KBM-7 (cell line): ENCODE measurements around the gene CHST13.
A peak's percentile ranks its signal among the peaks of the same experiment; 100 is the strongest.

Experiments
- DNase-seq: peaks from one replicate; pipeline ENCODE4 v3.0.0-alpha.2; 2015
- in situ Hi-C: fragments of 300-500 bp; cut with MboI; formaldehyde crosslinking; loops from 2 replicates; pipeline ENCODE4 v1.14.3; 2020; ENCODE audit warnings: low sequenced_read_pairs, low pct_unique_long_range_greater_than_20kb, mixed read lengths

Gene CHST13

DNA sequence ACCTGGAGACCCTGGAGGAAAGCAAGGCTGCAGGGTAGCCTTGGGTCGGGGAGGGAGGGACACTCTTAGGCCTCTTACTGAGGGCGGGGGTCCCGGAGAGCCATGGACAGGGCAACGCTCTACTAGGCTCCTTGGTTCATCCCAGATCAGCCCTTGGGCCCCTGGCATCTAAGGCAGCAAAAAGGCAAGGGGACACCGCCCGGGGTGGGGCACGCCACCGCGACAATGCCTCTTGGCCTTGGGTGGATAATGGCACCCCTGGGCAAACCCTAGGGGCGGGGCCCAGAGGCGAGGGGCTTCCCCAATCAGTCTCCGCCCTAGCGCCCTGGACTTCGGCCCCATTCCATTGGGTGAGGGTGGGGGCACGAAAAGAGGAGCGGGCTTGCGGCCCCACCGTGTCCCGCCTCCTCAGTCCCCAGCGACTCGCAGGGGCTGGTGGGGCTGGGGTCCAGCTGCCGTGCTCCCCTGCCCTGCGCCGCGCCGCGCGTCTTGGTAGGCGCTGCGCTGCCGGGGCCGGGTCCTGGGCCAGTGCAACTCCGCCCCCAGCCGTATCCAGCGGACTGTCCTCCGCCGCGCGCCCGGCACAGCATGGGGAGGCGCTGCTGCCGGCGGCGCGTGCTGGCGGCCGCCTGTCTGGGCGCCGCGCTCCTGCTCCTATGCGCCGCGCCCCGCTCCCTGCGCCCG lies at the start of gene CHST13:
TSS of gene CHST13 (plus strand) at position 411 of the 684 bp plus-strand sequence. CDS start at position 589, 178 bp downstream.
- peak; percentile 66 for DNase-seq
- in situ Hi-C loops = no loop called here

- in situ Hi-C loops = no loop called here
- DNase-seq = peak; percentile 51
These were observed 49.2 kb upstream of the CHST13 start for GRCh38 chr3:126474498-126475412.

GRCh38 chr3:126475413-126476114 lies 48.4 kb upstream of the CHST13 start, which contains the start of gene ZXDC:
TSS of gene ZXDC (minus strand) at chr3:126475891. CDS start at chr3:126475865, 26 bp downstream.
- in situ Hi-C loops = no loop called here
- peak; percentile 87 for DNase-seq

DNA sequence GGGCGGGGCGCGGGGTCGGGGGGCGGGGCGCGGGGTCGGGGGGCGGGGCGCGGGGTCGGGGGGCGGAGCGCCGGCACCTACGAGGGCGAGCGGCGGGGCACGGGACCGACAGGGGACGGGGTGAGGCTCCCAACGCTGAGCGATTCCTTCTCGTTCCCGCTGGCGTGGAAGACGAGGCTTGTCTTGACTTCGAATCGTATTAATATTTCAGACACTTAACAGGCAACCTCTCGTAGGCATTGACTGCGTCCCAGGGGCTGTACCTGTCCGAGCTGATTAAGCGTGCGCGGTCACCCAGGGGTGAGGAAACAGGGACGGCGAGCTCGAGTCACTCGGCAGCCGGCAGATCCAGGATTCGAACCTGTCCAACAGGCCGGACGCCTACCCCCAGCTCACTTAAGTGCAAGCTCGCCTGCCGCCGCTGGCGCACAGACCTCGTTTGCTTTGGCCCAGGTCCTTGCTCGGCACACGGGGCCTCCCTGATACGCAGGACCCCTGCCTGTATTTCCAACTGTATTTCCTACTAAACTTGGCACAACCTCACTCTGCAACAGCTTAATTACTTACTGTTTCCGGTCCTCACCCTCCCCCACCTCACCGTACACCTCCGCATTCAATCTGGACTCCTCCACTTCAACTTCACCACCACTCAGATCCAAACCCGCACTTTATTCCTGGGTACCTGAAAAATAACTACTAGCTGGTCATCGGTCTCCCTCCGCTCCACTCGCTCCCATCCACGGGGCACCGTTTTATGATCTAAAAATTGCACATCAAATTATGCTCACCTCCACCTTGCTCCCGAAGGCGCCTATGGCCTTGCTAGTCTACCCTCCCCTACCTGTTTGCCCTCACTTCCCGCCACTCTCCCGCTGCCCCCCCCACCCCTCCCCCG lies 47.5 kb upstream of the CHST13 start:
- DNase-seq = peak; percentile 68
- in situ Hi-C loops = no loop called here

GRCh38 chr3:126477061-126477380 lies 46.9 kb upstream of the CHST13 start:
- DNase-seq = no peak
- in situ Hi-C loops = no loop called here

DNA sequence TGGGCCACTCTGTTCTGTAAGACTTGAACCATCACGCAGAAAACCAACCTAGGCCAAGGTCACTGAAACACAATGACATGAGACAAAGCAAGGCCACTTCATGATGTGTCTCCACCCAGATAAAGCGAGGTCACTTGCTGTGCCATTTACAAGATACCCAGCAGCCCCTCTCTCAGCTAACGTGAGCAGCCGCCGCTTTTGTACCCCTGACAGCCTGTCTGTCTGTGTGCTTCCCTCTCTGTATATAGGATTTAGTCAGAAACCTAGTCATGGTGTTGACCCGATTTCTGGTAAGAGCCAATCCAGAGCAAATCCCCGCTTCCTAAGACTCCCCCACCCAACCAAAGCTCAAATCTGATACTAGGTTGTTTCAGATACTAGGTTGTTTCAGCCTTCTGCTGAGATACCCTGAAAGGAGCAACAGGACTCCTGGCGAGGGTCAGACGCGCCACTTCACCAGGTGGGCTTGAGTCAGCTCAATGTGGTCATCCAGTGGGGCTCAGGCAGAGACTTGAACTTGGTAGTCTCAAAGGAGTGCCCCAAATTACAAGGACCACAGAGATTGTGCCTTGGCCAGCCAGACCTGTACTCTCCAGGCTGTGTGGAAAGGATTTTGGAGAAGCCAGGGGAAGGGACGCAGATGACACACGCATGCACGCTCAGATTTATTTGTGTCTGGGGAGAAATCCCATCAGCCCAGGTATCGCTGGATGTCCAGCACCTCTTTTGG lies 45.2 kb upstream of the CHST13 start:
- no peak for DNase-seq
- in situ Hi-C loops = no loop called here

GRCh38 chr3:126479642-126480041 lies 44.3 kb upstream of the CHST13 start:
- DNase-seq = no peak
- in situ Hi-C loops = no loop called here

GRCh38 chr3:126480206-126480605 lies 43.7 kb upstream of the CHST13 start:
- no peak for DNase-seq
- in situ Hi-C loops = no loop called here

- in situ Hi-C loops = no loop called here
- DNase-seq = no peak
These were observed 43.1 kb upstream of the CHST13 start for GRCh38 chr3:126480861-126481260.

DNA sequence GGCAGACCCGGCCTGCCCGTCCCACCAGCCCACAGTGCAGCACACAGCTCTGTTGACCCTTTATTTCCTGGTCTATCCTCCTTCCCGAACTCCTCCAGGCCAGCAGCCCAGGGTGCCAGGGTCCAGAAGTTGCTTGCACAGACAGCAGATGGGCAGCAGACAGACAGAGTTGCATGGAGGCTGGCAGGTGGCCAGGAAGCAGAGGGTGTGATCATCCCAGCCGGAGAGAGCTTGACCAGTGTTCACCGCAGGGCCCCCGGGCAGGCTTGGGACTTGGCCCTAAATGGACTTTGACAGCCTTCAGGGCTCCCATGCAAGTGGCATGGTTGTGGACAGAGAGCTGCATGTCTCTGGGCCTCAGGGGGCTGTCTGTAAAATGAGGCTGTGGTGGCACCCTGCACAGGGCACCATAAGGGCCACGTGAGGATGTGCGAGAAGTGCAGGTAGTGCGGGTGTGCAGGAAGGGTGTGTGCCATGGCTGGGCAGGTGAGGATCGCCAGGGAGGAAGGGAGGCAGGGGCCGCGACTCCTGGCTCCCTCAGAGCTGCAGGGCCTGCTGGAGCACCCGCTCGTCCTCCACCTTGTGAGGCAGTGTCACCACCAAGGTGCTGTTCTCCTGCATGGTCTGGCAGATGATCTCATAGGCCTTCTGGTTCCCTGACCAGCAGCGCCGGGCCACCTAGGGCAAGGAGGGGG lies 42.0 kb upstream of the CHST13 start:
- DNase-seq = no peak
- in situ Hi-C loops = no loop called here

DNA sequence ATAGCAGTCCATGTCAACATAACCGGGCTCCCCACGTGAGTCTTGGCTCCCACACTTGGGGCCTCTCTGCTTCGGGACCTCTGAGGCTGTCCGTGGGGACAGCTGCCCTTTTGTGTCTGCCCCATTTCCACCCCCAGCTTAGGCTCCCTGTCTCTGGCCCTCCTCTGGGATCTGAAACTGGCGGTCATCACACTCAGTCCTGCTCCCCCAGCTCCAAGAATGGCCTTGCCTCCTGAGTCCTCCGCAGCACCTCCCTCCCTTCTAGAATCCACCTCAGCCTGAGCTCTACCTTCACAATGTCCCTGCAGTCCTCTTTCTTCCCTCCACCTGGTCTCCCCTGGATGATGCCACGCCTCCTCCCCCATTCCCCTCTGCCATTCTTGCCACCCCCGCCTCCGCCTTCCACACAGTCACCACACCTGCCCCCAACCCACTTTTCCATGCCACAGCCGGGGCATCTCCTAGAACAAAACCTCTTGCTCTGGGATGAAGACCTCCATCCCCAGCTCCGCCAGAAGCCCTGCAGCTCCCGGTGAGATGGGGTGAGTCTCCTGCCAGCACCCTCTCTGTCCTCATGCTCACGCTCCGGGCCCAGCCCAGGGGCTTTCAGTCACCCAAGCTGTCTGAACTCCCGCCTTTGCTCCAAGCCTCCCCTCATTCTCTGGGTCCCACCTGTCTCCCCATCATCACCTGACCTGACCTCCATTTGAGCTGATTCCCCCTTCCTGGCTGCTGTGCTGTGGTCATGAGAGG lies 41.3 kb upstream of the CHST13 start:
- no peak for DNase-seq
- in situ Hi-C loops = no loop called here

DNA sequence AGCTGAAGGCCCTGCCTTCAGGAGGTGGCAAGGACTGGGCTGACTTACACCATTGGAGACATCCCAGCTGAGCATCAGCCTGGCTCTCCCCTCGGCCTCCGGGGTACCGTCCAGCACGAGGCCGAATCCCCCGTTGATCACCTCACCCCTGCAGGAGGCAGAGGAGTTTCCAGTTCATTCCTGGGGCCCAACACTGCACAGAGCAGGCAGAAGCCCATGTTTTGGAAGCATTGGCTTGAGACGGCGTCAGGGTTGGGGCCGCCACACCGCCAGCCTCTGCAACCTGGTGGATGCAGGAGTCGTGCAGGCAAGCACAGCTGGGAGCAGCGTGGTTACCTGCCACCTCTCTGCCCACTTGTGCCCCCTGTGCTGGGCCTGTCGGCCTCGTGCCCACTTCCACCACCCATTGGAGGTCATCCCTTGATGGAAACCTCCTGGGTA lies 40.6 kb upstream of the CHST13 start:
- in situ Hi-C loops = no loop called here
- DNase-seq = no peak

DNA sequence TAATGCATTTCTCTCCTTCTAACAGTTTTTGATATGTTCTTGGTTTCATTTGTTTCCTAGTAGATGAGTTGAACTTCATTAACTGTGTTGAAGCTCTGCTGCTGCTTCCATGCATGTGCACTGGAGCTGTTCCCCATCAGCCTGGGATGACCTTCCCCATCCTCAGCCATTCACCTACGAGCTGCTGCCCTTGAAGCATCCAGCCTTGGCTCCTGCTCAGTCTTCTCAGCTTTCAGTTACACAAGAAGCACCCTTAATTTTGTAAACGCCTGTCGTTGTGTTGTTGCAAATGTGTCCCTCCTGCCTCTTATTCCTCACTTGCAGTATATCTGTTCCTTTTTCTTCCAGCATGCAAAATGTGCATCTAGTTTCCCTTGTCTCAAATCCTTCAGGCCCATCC lies 39.8 kb upstream of the CHST13 start:
- in situ Hi-C loops = no loop called here
- DNase-seq = no peak

- no peak for DNase-seq
- in situ Hi-C loops = no loop called here
These were observed 39.3 kb upstream of the CHST13 start for GRCh38 chr3:126484662-126485061.

DNA sequence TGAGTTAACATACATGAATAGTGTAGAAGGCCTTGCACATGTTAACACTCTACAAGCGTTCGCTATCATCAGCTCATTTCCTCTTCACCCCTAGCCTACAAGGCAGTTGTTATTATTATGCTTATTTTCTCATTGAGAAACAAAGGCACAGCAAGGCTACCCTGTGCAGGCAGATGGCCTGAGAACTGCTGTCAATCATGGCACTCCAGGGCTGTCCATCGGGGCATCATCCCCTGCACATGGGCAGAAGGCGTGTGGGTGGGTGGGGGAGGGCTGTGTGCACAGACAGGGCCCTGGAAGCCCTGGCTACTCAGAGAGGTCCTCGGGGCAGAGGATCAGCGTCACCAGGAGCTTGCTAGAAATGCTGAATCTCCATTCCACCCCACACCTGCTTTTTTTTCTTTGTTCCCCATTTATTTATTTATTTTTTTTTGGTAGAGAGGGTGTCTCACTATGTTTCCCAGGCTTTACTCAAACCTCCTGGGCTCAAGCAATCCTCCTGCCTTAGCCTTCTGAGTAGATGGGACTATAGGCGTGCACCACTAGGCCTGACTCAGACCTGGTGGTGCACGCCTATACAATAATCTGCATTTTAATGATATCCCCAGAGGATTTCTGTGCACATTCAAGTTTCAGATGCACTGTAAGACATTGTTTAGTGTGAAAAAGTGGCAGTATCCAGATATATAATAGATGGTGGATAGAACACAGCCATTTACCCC lies 38.6 kb upstream of the CHST13 start:
- in situ Hi-C loops = no loop called here
- no peak for DNase-seq

GRCh38 chr3:126485956-126486355 lies 38.0 kb upstream of the CHST13 start:
- in situ Hi-C loops = no loop called here
- no peak for DNase-seq
